Liver (tissue), 9 donors: Measurements from ENCODE around the gene SYS1. TPM values are rescaled to one million over a fixed set of nuclear protein-coding genes. Genes with fewer than 3 reads are reported as not detected.

Source experiments
- DNase-seq: peaks from one replicate; pipeline ENCODE4 v3.0.0-alpha.2; 2017; ENCODE audit warnings: low spot score
- H3K27ac ChIP-seq, 2 donors: one replicate each; pipeline ENCODE4 v1.7.0; 2013; ENCODE audit warnings: inconsistent platforms in 2 of 2, low read length in 2 of 2, control low read depth in 1 of 2, low read depth in 1 of 2, mild to moderate bottlenecking in 1 of 2
- H3K27me3 ChIP-seq, 4 donors: one replicate each; pipeline versions ENCODE4 v1.6.1 to v1.7.0; 2013; ENCODE audit warnings: low read length in 3 of 4, inconsistent platforms in 1 of 4, mild to moderate bottlenecking in 1 of 4, moderate library complexity in 1 of 4; ENCODE audit not compliant: control insufficient read depth in 4 of 4, insufficient read depth in 4 of 4
- H3K36me3 ChIP-seq, 4 donors: one replicate each; pipeline versions ENCODE4 v1.6.1 to v1.7.0; 2013; ENCODE audit warnings: low read length in 3 of 4, mild to moderate bottlenecking in 3 of 4, low read depth in 1 of 4, moderate library complexity in 1 of 4; ENCODE audit not compliant: control insufficient read depth in 4 of 4, insufficient read depth in 3 of 4
- H3K4me1 ChIP-seq, 4 donors: one replicate each; pipeline versions ENCODE4 v1.6.1 to v1.7.0; 2013; ENCODE audit warnings: low read length in 3 of 4, mild to moderate bottlenecking in 3 of 4, moderate library complexity in 1 of 4; ENCODE audit not compliant: control insufficient read depth in 4 of 4, insufficient read depth in 4 of 4
- H3K4me3 ChIP-seq, 3 donors: one replicate each; pipeline versions ENCODE4 v1.6.1 to v1.7.0; 2013; ENCODE audit warnings: low read length in 3 of 3, control low read depth in 1 of 3, low read depth in 1 of 3, mild to moderate bottlenecking in 1 of 3
- H3K9ac ChIP-seq, 2 donors: one replicate each; pipeline ENCODE4 v1.7.0; 2013; ENCODE audit warnings: low read length in 2 of 2, mild to moderate bottlenecking in 2 of 2, moderate library complexity in 2 of 2, control low read depth in 1 of 2, low read depth in 1 of 2
- H3K9me3 ChIP-seq, 4 donors: one replicate each; pipeline versions ENCODE4 v1.6.1 to v1.7.0; 2013; ENCODE audit warnings: low read length in 3 of 4; ENCODE audit not compliant: control insufficient read depth in 4 of 4
- ATF3 ChIP-seq: IDR thresholded peaks from 2 replicates; pipeline ENCODE4 v1.6.1; 2016; ENCODE audit warnings: antibody characterized with exemption
- CTCF ChIP-seq: fragments of 150-350 bp; IDR thresholded peaks from 2 replicates; pipeline ENCODE4 v1.5.1; 2017; ENCODE audit warnings: improper control_type of control experiment, low read depth, low read length; ENCODE audit not compliant: missing input control
- EGR1 ChIP-seq, 2 donors: IDR thresholded peaks; 2 replicates each; pipeline ENCODE4 v1.6.1; 2016 to 2018; ENCODE audit warnings: antibody characterized with exemption in 2 of 2, low read depth in 2 of 2
- FOXA1 ChIP-seq: IDR thresholded peaks from 2 replicates; pipeline ENCODE4 v1.6.1; 2016; ENCODE audit warnings: antibody characterized with exemption
- FOXA2 ChIP-seq: IDR thresholded peaks from 2 replicates; pipeline ENCODE4 v1.6.1; 2016; ENCODE audit warnings: antibody characterized with exemption
- GABPA ChIP-seq, 2 donors: IDR thresholded peaks in 1 of 2; conservative IDR thresholded peaks in 1 of 2; 2 replicates each; pipeline ENCODE4 v1.6.1; 2016; ENCODE audit warnings: antibody characterized with exemption in 2 of 2, mild to moderate bottlenecking in 1 of 2, moderate library complexity in 1 of 2
- HNF4A ChIP-seq, 2 donors: conservative IDR thresholded peaks; 2 replicates each; pipeline ENCODE4 v1.6.1; 2016; ENCODE audit warnings: antibody characterized with exemption in 2 of 2, mild to moderate bottlenecking in 2 of 2
- HNF4G ChIP-seq: IDR thresholded peaks from 2 replicates; pipeline ENCODE4 v1.6.1; 2016; ENCODE audit warnings: antibody characterized with exemption
- JUND ChIP-seq, 2 donors: IDR thresholded peaks; 2 replicates each; pipeline ENCODE4 v1.6.1; 2016; ENCODE audit warnings: antibody characterized with exemption in 2 of 2
- MAX ChIP-seq: IDR thresholded peaks from 2 replicates; pipeline ENCODE4 v1.6.1; 2016; ENCODE audit warnings: antibody characterized with exemption
- NR2F2 ChIP-seq: IDR thresholded peaks from 2 replicates; pipeline ENCODE4 v1.6.1; 2016; ENCODE audit warnings: antibody characterized with exemption
- RAD21 ChIP-seq, 2 donors: IDR thresholded peaks; 2 replicates each; pipeline ENCODE4 v1.6.1; 2016; ENCODE audit warnings: antibody characterized with exemption in 2 of 2, mild to moderate bottlenecking in 2 of 2
- REST ChIP-seq: IDR thresholded peaks from 2 replicates; pipeline ENCODE4 v1.6.1; 2016; ENCODE audit warnings: antibody characterized with exemption, mild to moderate bottlenecking
- RXRA ChIP-seq, 2 donors: IDR thresholded peaks; 2 replicates each; pipeline ENCODE4 v1.6.1; 2017 to 2018; ENCODE audit warnings: antibody characterized with exemption in 2 of 2, mild to moderate bottlenecking in 1 of 2
- SP1 ChIP-seq: IDR thresholded peaks from 2 replicates; pipeline ENCODE4 v1.6.1; 2018; ENCODE audit warnings: antibody characterized with exemption, mild to moderate bottlenecking
- YY1 ChIP-seq: IDR thresholded peaks from 2 replicates; pipeline ENCODE4 v1.6.1; 2016; ENCODE audit warnings: antibody characterized with exemption, mild to moderate bottlenecking
- ZBTB33 ChIP-seq: IDR thresholded peaks from 2 replicates; pipeline ENCODE4 v1.6.1; 2016; ENCODE audit warnings: antibody characterized with exemption
- WGBS: extraction: QIAGEN DNeasy Blood & Tissue Kit; methylation state at CpG from one replicate; pipeline ENCODE4 v1.1.7; 2013; 5-methylcytosine and 5-hydroxymethylcytosine counted together
- polyA plus RNA-seq, 2 donors: library from polyadenylated mRNA; stranded (reverse) in 1 of 2; unstranded in 1 of 2; fragments of 200-250 nt in 1 of 2; fragments of >200 nt in 1 of 2; fragmentation: Nextera tagmentation in 1 of 2; extraction: Ambion mirVana in 1 of 2; gene quantifications; one replicate each; pipeline versions ENCODE4 v1.2.1 to v1.2.3, GENCODE V29; 2013 to 2015
- total RNA-seq, 2 donors: library from RNA; depleted of rRNA; stranded (reverse); fragments of >200 nt; gene quantifications; one replicate each; pipeline ENCODE4 v1.2.3, GENCODE V29; 2014
- donor health status: healthy.
- donor health status: healthy.
- donor health status: healthy.
- donor health status: healthy.
- donor health status: healthy.

Gene SYS1
- total and polyA plus RNA-seq, 4 donors, result 15.0 to 37.8 (median 28.1) TPM

GRCh38 chr20:45316150-45317080, 46.5 kb upstream of the SYS1 start:
- Histone ChIP-seq H3K9me3 (no peaks in the 10 kb centered on the region), H3K4me1 (peaks cover 0 to 3% (median 1%) of the 10 kb centered on the region in 4 donors), H3K4me3 (no peak overlapping the region), H3K36me3 (no peaks in the 10 kb centered on the region), H3K27ac (no peak overlapping the region), H3K27me3 (peaks cover 0 to 11% (median 2%) of the 10 kb centered on the region in 4 donors), H3K9ac (no peak overlapping the region)
- WGBS, result 28% methylated on average over 71 of the region's 71 CpGs
- no peak for DNase-seq
- no peak for TF ChIP-seq GABPA (IDR thresholded peaks at IDR 0.05 in 1 of 2, conservative IDR thresholded peaks at IDR 0.05 in 1 of 2)
- TF ChIP-seq RAD21 (IDR thresholded peaks at IDR 0.05), result no peak
- no peak for TF ChIP-seq REST
- no peak for TF ChIP-seq NR2F2
- TF ChIP-seq MAX, result no peak
- TF ChIP-seq CTCF, result no peak
- no peak for TF ChIP-seq JUND (IDR thresholded peaks at IDR 0.05)
- no peak for TF ChIP-seq FOXA1
- TF ChIP-seq ZBTB33, result no peak
- TF ChIP-seq SP1, result no peak
- TF ChIP-seq HNF4A (conservative IDR thresholded peaks at IDR 0.05), result no peak
- TF ChIP-seq EGR1 (IDR thresholded peaks at IDR 0.05; ENCODE audit: low read depth in 2 of 2), result no peak
- no peak for TF ChIP-seq RXRA (IDR thresholded peaks at IDR 0.05)
- TF ChIP-seq YY1, result no peak
- TF ChIP-seq ATF3, result no peak
- no peak for TF ChIP-seq HNF4G
- TF ChIP-seq FOXA2, result no peak
